Suprapubic skin (tissue), 4 donors: Measurements from ENCODE around the gene ATP1B1. TPM values are rescaled to one million over a fixed set of nuclear protein-coding genes. Genes with fewer than 3 reads are reported as not detected.
A peak's percentile ranks its signal among the peaks of the same experiment; 100 is the strongest.

ENCODE experiments used
- DNase-seq, 2 donors: peaks; one replicate each; pipeline ENCODE4 v3.0.0-alpha.2; 2019; ENCODE audit warnings: low spot score in 2 of 2
- H3K27ac ChIP-seq: fragments of 200-600 bp; sonication (generic); one replicate; pipeline ENCODE4 v1.5.1; 2019
- H3K27me3 ChIP-seq: fragments of 200-600 bp; sonication (generic); one replicate; pipeline ENCODE4 v1.5.1; 2019
- H3K36me3 ChIP-seq: fragments of 200-600 bp; sonication (generic); one replicate; pipeline ENCODE4 v1.5.1; 2019
- H3K4me1 ChIP-seq: fragments of 200-600 bp; sonication (generic); one replicate; pipeline ENCODE4 v1.5.1; 2019
- H3K4me3 ChIP-seq: fragments of 200-600 bp; sonication (generic); one replicate; pipeline ENCODE4 v1.5.1; 2019; ENCODE audit warnings: mild to moderate bottlenecking
- H3K9me3 ChIP-seq: fragments of 200-600 bp; sonication (generic); one replicate; pipeline ENCODE4 v1.5.1; 2019
- CTCF ChIP-seq, 2 donors: fragments of 200-600 bp in 1 of 2; fragments of 450-650 bp in 1 of 2; sonication (generic) in 1 of 2; IDR thresholded peaks; one replicate each; pipeline ENCODE4 v1.5.1; 2016 to 2019; ENCODE audit warnings: antibody characterized with exemption in 2 of 2, mild to moderate bottlenecking in 1 of 2, moderate library complexity in 1 of 2
- EP300 ChIP-seq: sonication (generic); formaldehyde crosslinking; IDR thresholded peaks from one replicate; pipeline ENCODE4 v1.6.1; 2017; ENCODE audit warnings: antibody characterized with exemption
- POLR2A ChIP-seq, 2 donors: fragments of 450-650 bp; IDR thresholded peaks; one replicate each; pipeline ENCODE4 v1.6.1; 2017; ENCODE audit warnings: antibody characterized with exemption in 2 of 2, mild to moderate bottlenecking in 2 of 2, moderate library complexity in 2 of 2
- POLR2AphosphoS5 ChIP-seq, 3 donors: sonication (generic); formaldehyde crosslinking; IDR thresholded peaks; one replicate each; pipeline ENCODE4 v1.6.1; 2017; ENCODE audit warnings: antibody characterized with exemption in 3 of 3
- WGBS: methylation state at CpG from one replicate; pipeline ENCODE4 v1.1.5; 2018; 5-methylcytosine and 5-hydroxymethylcytosine counted together
- total RNA-seq, 4 donors: library from RNA; depleted of rRNA; stranded (reverse); fragments of >200 nt; gene quantifications; one replicate each; pipeline ENCODE4 v1.1.0, GENCODE V29; 2016

ATP1B1 gene
- total RNA-seq, 4 donors from 2014 or later = 63.3 to 150 (median 108) TPM

GRCh38 chr1:169110236-169110635 lies 3.7 kb downstream of the ATP1B1 start:
- Histone ChIP-seq H3K4me1 (peaks cover 41% of the 10 kb centered on the region), H3K27ac (peak overlapping the region; percentile 91), H3K4me3 (peak overlapping the region; percentile 92), H3K36me3 (no peaks in the 10 kb centered on the region), H3K9me3 (no peaks in the 10 kb centered on the region), H3K27me3 (no peaks in the 10 kb centered on the region)
- WGBS = 28% methylated on average over 3 of the region's 3 CpGs
- TF ChIP-seq POLR2AphosphoS5 (IDR thresholded peaks at IDR 0.05) (no peak), EP300 (no peak), CTCF (IDR thresholded peaks at IDR 0.05) (no peak), POLR2A (IDR thresholded peaks at IDR 0.05) (no peak)
- no peak for DNase-seq

GRCh38 chr1:169110689-169111447 lies 4.4 kb downstream of the ATP1B1 start:
- H3K36me3 ChIP-seq = no peaks in the 10 kb centered on the region
- no peaks in the 10 kb centered on the region for H3K9me3 ChIP-seq
- H3K4me1 ChIP-seq = peaks cover 41% of the 10 kb centered on the region
- H3K27ac ChIP-seq = no peak overlapping the region
- WGBS = 72% methylated on average over 7 of the region's 7 CpGs
- TF ChIP-seq POLR2A (IDR thresholded peaks at IDR 0.05) (no peak), POLR2AphosphoS5 (IDR thresholded peaks at IDR 0.05) (no peak), EP300 (no peak), CTCF (IDR thresholded peaks at IDR 0.05) (no peak)
- H3K27me3 ChIP-seq = no peaks in the 10 kb centered on the region
- DNase-seq = no peak
- H3K4me3 ChIP-seq = peak overlapping the region; percentile 92

GRCh38 chr1:169111472-169111871 lies 5.0 kb downstream of the ATP1B1 start:
- WGBS = 96% methylated on average over 6 of the region's 6 CpGs
- no peak for TF ChIP-seq CTCF (IDR thresholded peaks at IDR 0.05)
- TF ChIP-seq EP300 = no peak
- TF ChIP-seq POLR2AphosphoS5 (IDR thresholded peaks at IDR 0.05) = no peak
- no peak for TF ChIP-seq POLR2A (IDR thresholded peaks at IDR 0.05)
- no peaks in the 10 kb centered on the region for H3K27me3 ChIP-seq
- no peaks in the 10 kb centered on the region for H3K9me3 ChIP-seq
- no peak overlapping the region for H3K4me3 ChIP-seq
- DNase-seq = no peak
- H3K27ac ChIP-seq = no peak overlapping the region
- H3K36me3 ChIP-seq = no peaks in the 10 kb centered on the region
- peaks cover 45% of the 10 kb centered on the region for H3K4me1 ChIP-seq

GRCh38 chr1:169112241-169112640 lies 5.8 kb downstream of the ATP1B1 start:
- no peak overlapping the region for H3K27ac ChIP-seq
- no peak overlapping the region for H3K4me3 ChIP-seq
- no peak for TF ChIP-seq POLR2AphosphoS5 (IDR thresholded peaks at IDR 0.05)
- no peak for TF ChIP-seq POLR2A (IDR thresholded peaks at IDR 0.05)
- TF ChIP-seq CTCF (IDR thresholded peaks at IDR 0.05) = no peak
- no peak for TF ChIP-seq EP300
- no peaks in the 10 kb centered on the region for H3K9me3 ChIP-seq
- peaks cover 47% of the 10 kb centered on the region for H3K4me1 ChIP-seq
- H3K27me3 ChIP-seq = no peaks in the 10 kb centered on the region
- no peaks in the 10 kb centered on the region for H3K36me3 ChIP-seq
- DNase-seq = no peak
- WGBS = 82% methylated on average over 6 of the region's 6 CpGs

GRCh38 chr1:169113613-169114119 lies 7.2 kb downstream of the ATP1B1 start:
- no peak for DNase-seq
- Histone ChIP-seq H3K4me1 (peaks cover 47% of the 10 kb centered on the region), H3K9me3 (no peaks in the 10 kb centered on the region), H3K4me3 (no peak overlapping the region), H3K36me3 (no peaks in the 10 kb centered on the region), H3K27ac (no peak overlapping the region), H3K27me3 (no peaks in the 10 kb centered on the region)
- WGBS = 78% methylated on average over 4 of the region's 4 CpGs
- TF ChIP-seq POLR2A (IDR thresholded peaks at IDR 0.05) (no peak), CTCF (IDR thresholded peaks at IDR 0.05) (no peak), EP300 (no peak), POLR2AphosphoS5 (IDR thresholded peaks at IDR 0.05) (no peak)
